Measurements from ENCODE around the gene DEFB116.
"Not testable (repeated sequence)": the region's sequence is repeated elsewhere in the genome, so short reads cannot be mapped to it uniquely, and the experiment has no call there.

DEFB116 gene

GRCh38 chr20:31308535-31309162 lies at the start of gene DEFB116:
Gene DEFB116 (minus strand): TSS chr20:31308585. CDS start chr20:31308585, 0 bp downstream.
- DNase-seq (ENCODE audit: low read depth): no peak

- DNase-seq (ENCODE audit: low read depth): no peak
Measured at GRCh38 chr20:31355981-31356380, 47.6 kb upstream of the DEFB116 start.

- no peak for DNase-seq (ENCODE audit: low read depth)
Measured at GRCh38 chr20:31341470-31341869, 33.1 kb upstream of the DEFB116 start.

- DNase-seq (ENCODE audit: low read depth): no peak
Measured at GRCh38 chr20:31330893-31331292, 22.5 kb upstream of the DEFB116 start.

GRCh38 chr20:31322504-31322903 lies 14.1 kb upstream of the DEFB116 start:
- DNase-seq (ENCODE audit: low read depth): no peak

- not testable (repeated sequence) for DNase-seq (ENCODE audit: low read depth)
Measured at GRCh38 chr20:31284964-31285363, 23.4 kb downstream of the DEFB116 start.

GRCh38 chr20:31278178-31278577 lies 30.2 kb downstream of the DEFB116 start:
- DNase-seq (ENCODE audit: low read depth): no peak

- no peak for DNase-seq (ENCODE audit: low read depth)
Measured at GRCh38 chr20:31274441-31274840, 33.9 kb downstream of the DEFB116 start.

- DNase-seq (ENCODE audit: low read depth): no peak
Measured at GRCh38 chr20:31260326-31260932, 48.0 kb downstream of the DEFB116 start.

GRCh38 chr20:31257364-31257763 lies 51.0 kb downstream of the DEFB116 start, which contains the start of gene DEFB115:
Gene DEFB115 (plus strand): TSS chr20:31257664. CDS start chr20:31257664, 0 bp downstream.
- no peak for DNase-seq (ENCODE audit: low read depth)

- DNase-seq (ENCODE audit: low read depth): no peak
Measured at GRCh38 chr20:31256959-31257358, 51.4 kb downstream of the DEFB116 start.

All from fibroblast of the conjunctiva (primary cell).